Epithelial cell of prostate (primary cell): Measurements from ENCODE around the gene BTNL9.
"Not testable (repeated sequence)": the region's sequence is repeated elsewhere in the genome, so short reads cannot be mapped to it uniquely, and the experiment has no call there.

Experiments
- DNase-seq: peaks from one replicate; pipeline ENCODE4 v3.0.0-alpha.2; 2011; ENCODE audit warnings: low read depth, low spot score
- H3K27ac ChIP-seq: fragments of 450-650 bp; 2 replicates; pipeline ENCODE4 v1.5.1; 2017; ENCODE audit warnings: mild to moderate bottlenecking

The BTNL9 gene

DNA sequence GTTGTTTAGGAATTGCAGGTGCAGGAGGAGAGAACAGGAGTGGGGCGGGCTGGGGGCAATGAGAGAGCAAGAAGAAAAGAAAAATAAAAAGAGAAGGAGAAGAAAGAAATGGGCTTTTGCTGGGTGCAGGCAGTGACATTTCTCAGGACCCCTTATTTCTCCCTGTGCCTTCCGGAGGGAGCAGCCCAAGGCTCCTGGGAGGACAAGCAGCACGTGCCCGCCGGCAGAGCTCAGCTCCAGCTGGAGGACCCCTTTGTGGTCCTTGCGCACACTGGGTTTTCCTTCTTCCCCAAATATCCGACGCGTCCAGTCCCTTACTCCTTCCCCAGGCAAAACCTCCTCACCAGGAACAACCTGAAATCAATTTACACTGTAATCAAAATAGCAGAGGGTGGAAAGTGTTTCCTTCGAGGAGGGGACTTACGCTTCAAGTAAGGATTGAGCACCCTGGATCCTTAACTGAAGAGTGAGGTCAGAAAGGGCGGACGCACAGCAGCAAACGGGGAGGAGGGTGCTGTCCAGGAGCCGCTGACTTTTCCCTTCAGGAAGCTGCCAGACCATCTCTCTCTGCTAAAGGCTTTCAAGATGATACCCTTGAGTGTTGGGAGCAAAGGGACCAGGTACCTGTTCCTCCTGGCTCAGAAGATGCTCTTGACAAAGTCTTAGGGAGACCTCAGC lies 2.1 kb downstream of the BTNL9 start:
- no peak overlapping the region for H3K27ac ChIP-seq

GRCh38 chr5:181042722-181043121 lies 2.7 kb downstream of the BTNL9 start:
- H3K27ac ChIP-seq = no peak overlapping the region
- no peak for DNase-seq

More for the DNA sequence above, 2.1 kb downstream of the BTNL9 start:
- no peak for DNase-seq

DNA sequence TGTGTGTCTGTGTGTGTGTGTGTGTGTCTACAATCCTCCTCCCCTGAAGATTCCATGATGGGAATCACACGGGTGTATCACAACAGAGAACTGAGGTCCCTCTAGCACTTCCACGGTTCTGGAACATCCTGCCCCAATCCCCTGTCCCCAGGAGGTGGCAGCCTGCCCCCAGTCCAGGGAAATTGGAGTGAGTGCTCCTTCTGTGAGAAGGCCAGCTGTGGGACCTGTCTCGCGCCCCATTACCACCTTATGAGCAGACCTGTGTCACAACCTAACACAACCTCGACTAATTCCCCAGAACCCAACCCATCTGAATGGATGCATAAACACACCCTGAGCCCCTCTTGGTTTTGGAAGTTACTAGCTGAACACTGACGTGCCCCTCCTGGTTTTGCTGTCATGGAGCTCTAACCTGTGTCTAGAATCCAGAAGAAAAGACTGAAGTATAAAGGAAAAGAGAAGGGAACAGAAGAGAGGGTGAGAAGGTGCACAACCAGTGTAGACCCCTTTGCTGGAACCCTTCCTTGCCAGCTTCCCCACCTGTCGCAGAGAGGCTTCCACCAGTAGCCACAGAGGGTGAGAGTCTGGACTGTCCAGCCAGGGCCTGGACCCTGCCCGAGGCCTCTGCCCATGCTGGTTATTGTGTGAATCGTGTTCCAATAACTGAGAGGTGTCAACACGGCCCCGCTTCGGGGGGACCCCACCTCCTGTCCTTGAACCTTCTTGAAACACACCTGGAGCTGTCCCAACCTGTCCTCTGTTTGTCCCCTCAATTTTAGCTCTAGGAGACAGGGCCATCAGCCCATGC lies 3.4 kb downstream of the BTNL9 start:
- DNase-seq = no peak
- no peak overlapping the region for H3K27ac ChIP-seq

DNA sequence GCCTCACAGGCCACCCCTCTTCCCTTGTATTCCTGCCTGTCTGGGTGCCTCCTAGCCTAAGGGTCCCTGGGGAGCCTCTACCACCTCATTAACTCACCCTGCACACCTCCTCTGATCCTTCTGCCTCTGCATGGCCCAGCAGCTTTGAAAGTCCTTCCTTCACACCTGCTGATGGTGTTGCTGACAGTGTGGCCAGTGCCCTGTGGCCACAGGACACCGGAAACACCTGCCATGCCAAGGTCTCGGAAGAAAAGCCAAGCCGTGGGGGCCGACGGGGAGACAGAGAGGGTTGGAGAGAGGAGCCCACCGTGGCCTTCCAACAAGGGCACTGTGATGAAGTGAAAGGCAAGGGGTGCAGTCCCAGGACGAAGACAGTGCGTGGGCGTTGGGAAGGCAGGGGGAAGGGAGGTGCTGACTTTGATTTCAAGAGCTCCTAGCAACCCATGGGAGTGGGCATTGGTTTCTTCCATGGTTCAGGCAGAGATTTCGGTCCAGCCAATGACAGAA lies 4.1 kb downstream of the BTNL9 start:
- DNase-seq = no peak
- no peak overlapping the region for H3K27ac ChIP-seq

GRCh38 chr5:181044662-181045305 lies 4.7 kb downstream of the BTNL9 start:
- H3K27ac ChIP-seq = no peak overlapping the region
- no peak for DNase-seq

DNA sequence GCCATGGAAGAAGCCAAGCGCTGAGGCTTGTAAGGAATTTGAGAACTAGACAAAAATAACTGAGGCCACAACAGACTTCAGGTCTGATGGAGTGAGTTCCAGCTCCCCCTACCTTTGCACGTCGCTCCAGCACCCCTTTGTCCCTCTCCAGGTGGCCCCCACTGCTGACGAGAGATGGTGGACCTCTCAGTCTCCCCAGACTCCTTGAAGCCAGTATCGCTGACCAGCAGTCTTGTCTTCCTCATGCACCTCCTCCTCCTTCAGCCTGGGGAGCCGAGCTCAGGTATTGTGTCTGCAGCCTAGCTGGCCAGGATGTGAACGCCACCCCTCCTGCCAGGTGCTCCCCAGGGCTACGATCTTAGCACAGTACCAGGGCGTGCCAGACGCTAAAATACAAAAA lies 5.2 kb downstream of the BTNL9 start:
- H3K27ac ChIP-seq = no peak overlapping the region
- no peak for DNase-seq

- H3K27ac ChIP-seq, DNase-seq: not testable (repeated sequence)
Measured at GRCh38 chr5:181045857-181046256, 5.8 kb downstream of the BTNL9 start.

- no peak for DNase-seq
- no peak overlapping the region for H3K27ac ChIP-seq
Measured at GRCh38 chr5:181047288-181047687, 7.2 kb downstream of the BTNL9 start.

DNA sequence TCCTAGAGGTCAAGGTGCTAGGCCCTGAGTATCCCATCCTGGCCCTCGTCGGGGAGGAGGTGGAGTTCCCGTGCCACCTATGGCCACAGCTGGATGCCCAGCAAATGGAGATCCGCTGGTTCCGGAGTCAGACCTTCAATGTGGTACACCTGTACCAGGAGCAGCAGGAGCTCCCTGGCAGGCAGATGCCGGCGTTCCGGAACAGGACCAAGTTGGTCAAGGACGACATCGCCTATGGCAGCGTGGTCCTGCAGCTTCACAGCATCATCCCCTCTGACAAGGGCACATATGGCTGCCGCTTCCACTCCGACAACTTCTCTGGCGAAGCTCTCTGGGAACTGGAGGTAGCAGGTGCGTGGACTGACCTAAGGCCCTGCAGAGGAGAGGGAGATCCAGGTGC lies 7.9 kb downstream of the BTNL9 start:
- no peak overlapping the region for H3K27ac ChIP-seq
- no peak for DNase-seq

DNA sequence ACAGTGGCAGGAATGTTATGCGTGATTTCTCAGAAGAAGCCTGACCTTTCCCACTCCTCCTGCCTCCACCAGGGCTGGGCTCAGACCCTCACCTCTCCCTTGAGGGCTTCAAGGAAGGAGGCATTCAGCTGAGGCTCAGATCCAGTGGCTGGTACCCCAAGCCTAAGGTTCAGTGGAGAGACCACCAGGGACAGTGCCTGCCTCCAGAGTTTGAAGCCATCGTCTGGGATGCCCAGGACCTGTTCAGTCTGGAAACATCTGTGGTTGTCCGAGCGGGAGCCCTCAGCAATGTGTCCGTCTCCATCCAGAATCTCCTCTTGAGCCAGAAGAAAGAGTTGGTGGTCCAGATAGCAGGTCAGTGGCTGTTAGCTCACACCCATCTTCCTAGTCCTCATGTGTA lies 9.9 kb downstream of the BTNL9 start:
- no peak overlapping the region for H3K27ac ChIP-seq
- no peak for DNase-seq

DNA sequence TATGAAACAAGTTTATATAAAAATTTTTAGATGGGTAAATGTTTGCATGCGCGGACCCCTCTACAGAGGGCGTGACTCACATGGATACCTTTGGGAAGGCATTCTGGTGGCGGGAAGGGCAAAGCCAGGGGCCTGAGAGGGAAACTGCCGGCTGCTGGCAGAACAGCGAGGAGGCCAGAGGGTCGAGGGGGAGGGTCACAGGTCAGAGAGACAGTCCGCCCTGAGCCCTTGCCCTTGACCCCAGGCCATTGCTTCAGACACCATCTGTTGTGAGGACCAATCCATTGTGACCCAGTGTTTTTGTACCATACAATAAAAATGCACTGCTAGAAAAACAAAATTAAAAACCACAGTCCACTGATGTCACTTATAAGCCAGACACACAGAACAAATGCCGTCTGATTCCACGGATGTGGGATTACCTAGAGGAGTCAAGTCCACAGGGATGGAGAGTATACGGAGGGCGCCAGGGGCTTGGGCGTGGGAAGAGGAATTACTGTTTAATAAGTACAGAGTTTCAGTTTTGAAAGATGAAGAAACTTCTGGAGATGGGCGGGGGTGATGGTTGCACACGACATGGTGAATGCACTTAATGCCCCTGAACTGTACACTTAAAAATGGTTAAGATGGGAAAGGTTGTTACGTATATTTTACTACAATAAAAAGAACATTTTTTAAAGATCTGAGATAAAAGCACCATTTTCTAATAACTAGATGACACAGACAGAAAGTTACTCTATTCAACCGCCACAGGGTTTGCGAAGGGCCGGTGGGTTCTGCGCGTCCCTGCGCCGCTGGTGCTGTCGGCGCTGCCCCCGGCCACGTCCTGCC lies 12.0 kb downstream of the BTNL9 start:
- H3K27ac ChIP-seq = no peak overlapping the region
- no peak for DNase-seq

GRCh38 chr5:181052672-181053487 lies 12.8 kb downstream of the BTNL9 start:
- no peak overlapping the region for H3K27ac ChIP-seq
- DNase-seq = no peak

DNA sequence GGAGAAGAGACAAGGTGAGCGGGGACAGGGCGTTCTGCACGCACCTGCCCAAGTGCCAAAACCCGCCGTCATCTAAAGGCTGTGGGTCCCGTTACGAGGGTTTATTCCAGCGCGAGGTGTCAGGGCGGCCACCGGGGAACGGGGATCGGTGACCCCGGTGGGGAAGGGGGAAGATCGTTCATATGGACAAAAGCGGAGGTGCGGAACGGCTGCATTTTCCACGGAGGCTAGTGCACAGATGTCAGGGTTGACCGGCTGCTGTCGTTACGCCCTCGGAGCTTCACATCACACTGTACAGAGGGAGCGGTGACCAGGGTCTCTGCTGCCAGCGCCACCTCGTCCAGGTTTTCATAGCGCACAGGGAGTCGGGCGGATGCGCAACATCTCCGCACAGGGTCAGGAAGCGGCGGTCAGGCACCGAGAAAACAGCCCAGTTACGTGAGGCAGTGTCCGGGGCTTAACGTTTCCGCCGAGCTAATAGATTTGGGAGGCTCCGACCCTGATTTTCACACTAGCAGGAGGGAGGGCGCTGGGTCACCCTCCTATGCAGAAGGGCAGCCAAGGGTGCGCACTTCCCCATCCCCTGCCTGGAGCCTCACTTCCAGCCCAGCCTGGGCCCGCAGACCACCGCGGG lies 13.5 kb downstream of the BTNL9 start:
- DNase-seq = no peak

GRCh38 chr5:181054138-181054537 lies 14.1 kb downstream of the BTNL9 start:
- H3K27ac ChIP-seq = no peak overlapping the region
- DNase-seq = no peak

More for the DNA sequence above, 13.5 kb downstream of the BTNL9 start:
- H3K27ac ChIP-seq = no peak overlapping the region

DNA sequence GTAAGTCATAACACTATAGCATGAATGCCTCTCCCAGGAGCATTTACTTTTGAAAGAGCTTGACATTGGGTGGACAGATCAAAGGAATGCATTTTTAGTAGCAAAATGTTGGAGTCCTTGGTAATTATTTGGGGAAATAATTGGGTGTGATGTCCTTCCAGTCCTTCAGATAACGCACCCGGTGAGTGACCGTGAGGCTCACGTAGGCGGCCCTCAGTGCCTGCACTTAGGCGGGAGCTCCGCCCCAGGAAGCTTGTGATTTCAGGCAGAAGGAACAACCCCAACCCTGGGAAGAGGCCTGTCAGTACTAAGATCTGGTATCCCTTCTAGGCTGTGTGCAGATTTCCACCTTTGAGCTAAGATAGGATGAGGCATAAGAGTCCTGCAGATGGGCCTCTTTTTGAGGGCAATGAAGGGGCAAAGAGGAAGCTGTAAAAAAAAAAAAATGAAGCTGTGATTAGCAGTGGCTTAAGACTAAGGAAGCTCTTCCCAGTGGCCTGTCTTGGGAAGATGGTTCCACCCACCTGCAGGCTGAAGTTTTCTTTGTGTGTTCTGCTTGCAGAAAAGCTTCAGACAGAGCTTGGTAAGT lies 14.9 kb downstream of the BTNL9 start:
- DNase-seq = no peak
- H3K27ac ChIP-seq = no peak overlapping the region

DNA sequence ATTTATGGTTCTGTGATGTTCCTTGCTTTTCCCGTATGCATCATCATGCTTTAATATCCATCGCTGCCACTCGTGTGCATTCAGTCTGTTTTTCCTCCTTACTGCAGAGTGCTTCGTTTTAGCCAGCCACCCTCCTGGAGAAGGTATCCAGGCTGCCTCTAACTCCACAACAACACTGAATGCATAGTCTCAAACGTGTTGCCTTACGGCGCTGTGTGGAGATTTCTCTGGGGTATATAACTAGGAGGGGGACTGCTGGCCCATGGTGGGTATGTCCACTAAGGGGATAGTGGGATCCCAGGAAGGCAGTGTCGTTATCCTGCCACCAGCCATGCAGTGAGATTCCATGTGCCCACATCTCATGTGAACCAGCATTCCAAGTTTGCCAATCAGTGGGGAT lies 16.4 kb downstream of the BTNL9 start:
- DNase-seq = no peak
- H3K27ac ChIP-seq = no peak overlapping the region

DNA sequence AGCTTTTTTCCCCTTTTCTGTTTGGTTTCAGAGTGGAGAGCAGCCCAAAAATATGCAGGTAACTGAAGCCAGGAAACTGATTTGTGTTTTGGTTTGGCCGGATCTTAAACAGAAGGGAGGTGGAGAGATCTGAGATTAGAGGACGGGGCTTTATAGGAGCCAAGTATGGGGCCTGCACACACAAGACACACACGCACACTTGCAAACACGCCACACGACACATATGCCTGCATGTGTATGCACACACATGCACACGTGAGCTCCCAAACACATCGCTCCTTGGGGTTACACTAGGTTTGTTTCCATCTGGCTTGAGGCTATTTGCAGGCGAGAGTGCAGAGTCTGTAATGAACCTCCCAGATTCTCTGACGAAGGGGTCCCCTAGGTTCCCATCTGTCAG lies 18.3 kb downstream of the BTNL9 start:
- no peak overlapping the region for H3K27ac ChIP-seq

GRCh38 chr5:181058786-181059296 lies 18.8 kb downstream of the BTNL9 start:
- H3K27ac ChIP-seq = no peak overlapping the region
- no peak for DNase-seq

More for the DNA sequence above, 18.3 kb downstream of the BTNL9 start:
- DNase-seq = no peak
